ENCODE results near the gene ALKBH8. TPM values are rescaled to one million over a fixed set of nuclear protein-coding genes. Genes with fewer than 3 reads are reported as not detected.
A peak's percentile ranks its signal among the peaks of the same experiment; 100 is the strongest.

ALKBH8 gene, protein sequence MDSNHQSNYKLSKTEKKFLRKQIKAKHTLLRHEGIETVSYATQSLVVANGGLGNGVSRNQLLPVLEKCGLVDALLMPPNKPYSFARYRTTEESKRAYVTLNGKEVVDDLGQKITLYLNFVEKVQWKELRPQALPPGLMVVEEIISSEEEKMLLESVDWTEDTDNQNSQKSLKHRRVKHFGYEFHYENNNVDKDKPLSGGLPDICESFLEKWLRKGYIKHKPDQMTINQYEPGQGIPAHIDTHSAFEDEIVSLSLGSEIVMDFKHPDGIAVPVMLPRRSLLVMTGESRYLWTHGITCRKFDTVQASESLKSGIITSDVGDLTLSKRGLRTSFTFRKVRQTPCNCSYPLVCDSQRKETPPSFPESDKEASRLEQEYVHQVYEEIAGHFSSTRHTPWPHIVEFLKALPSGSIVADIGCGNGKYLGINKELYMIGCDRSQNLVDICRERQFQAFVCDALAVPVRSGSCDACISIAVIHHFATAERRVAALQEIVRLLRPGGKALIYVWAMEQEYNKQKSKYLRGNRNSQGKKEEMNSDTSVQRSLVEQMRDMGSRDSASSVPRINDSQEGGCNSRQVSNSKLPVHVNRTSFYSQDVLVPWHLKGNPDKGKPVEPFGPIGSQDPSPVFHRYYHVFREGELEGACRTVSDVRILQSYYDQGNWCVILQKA
- 1 to 10 TPM; 2.3 to 9.3 (median 6.9) TPM for total RNA-seq

DNA sequence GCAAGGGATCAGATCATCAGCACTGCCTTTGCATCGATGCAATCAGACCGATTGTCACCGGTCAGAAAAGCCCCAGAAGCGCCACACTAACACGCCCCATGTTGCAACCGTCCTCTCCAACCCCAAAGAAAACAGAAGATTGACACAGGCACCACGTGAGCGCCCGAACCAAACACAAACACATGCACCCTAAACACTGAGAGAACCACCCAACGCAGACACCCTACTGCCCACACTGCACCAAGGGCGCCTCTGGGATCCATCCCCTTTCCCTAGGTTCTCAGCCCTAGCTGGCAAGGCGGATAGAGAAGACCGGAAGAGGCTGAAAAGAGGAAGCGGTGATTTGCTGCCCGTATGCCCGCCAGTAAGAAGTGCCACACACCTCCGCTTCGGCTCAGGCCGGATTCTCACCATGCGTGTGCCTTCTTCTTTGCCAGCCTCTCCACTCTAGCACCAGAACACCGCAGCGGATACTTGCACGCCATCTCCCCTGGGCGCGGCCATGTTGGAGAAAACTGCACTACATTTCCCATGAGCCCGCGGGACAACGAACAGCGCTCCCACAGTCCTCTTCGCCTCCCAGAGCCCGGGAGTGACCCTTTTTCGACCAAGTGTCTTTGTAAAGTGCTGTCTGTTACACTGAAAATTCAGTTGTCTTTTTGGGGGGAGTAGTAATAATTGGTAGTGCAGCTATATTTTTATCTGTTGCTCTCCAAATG, at the start of gene ALKBH8:
Gene ALKBH8, minus strand, starts transcription at position 517 of the 719 bp plus-strand sequence. CDS start 4,842 bp downstream, outside the sequence.
- Histone ChIP-seq H3K36me3 (no peaks in the 10 kb centered on the region), H3K27ac (peak within 1 kb of the TSS; percentile 83 to 93 (median 89)), H3K9me3 (no peaks in the 10 kb centered on the region), H3K4me1 (peaks cover 19 to 48% (median 25%) of the 10 kb centered on the region in 3 donors), H3K27me3 (peaks cover 0 to 8% (median 0%) of the 10 kb centered on the region in 4 donors), H3K4me3 (peak within 1 kb of the TSS; percentile 72 to 88 (median 85))
- WGBS, 2 donors: 0% methylated on average over 16 to 19 of the region's 32 CpGs
- peak; percentile 21 for DNase-seq
- intact Hi-C loops (cut with DNase I): loop anchor here (10.0 kb wide), 1 partner anchor 119 kb away; no protein-coding TSS in a partner anchor
- TF ChIP-seq POLR2A (IDR thresholded peaks at IDR 0.05): no peak
- TF ChIP-seq, protein P1, sequence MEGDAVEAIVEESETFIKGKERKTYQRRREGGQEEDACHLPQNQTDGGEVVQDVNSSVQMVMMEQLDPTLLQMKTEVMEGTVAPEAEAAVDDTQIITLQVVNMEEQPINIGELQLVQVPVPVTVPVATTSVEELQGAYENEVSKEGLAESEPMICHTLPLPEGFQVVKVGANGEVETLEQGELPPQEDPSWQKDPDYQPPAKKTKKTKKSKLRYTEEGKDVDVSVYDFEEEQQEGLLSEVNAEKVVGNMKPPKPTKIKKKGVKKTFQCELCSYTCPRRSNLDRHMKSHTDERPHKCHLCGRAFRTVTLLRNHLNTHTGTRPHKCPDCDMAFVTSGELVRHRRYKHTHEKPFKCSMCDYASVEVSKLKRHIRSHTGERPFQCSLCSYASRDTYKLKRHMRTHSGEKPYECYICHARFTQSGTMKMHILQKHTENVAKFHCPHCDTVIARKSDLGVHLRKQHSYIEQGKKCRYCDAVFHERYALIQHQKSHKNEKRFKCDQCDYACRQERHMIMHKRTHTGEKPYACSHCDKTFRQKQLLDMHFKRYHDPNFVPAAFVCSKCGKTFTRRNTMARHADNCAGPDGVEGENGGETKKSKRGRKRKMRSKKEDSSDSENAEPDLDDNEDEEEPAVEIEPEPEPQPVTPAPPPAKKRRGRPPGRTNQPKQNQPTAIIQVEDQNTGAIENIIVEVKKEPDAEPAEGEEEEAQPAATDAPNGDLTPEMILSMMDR (IDR thresholded peaks at IDR 0.05): no peak

DNA sequence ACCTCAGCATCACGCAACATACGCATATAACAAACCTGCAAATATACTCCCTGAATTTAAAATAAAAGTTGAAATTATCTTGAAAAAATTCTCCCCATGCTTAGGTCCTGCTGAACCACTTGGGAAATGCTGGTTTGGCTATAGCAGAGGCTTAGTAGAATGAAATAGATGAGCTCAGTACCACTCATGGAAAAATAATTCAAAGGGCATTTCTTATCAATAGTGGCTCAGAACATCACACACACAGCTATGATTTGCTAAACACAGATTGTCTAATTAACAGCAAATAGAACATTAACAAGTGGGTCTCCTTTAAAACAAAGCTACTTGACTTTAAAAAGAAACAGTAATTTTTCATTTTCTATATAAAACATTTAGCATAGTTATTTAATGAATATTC, 46.9 kb upstream of the ALKBH8 start:
- H3K27ac ChIP-seq: no peak overlapping the region
- 93 to 95% methylated on average over 2 of the region's 2 CpGs for WGBS, 2 donors
- DNase-seq: no peak
- intact Hi-C loops (cut with DNase I): no loop called here
- no peaks in the 10 kb centered on the region for H3K36me3 ChIP-seq
- H3K4me1 ChIP-seq: no peaks in the 10 kb centered on the region
- peaks cover 0 to 24% (median 0%) of the 10 kb centered on the region in 4 donors for H3K27me3 ChIP-seq
- no peaks in the 10 kb centered on the region for H3K9me3 ChIP-seq
- TF ChIP-seq, protein P1 (IDR thresholded peaks at IDR 0.05): no peak
- no peak for TF ChIP-seq POLR2A (IDR thresholded peaks at IDR 0.05)
- H3K4me3 ChIP-seq: no peak overlapping the region

DNA sequence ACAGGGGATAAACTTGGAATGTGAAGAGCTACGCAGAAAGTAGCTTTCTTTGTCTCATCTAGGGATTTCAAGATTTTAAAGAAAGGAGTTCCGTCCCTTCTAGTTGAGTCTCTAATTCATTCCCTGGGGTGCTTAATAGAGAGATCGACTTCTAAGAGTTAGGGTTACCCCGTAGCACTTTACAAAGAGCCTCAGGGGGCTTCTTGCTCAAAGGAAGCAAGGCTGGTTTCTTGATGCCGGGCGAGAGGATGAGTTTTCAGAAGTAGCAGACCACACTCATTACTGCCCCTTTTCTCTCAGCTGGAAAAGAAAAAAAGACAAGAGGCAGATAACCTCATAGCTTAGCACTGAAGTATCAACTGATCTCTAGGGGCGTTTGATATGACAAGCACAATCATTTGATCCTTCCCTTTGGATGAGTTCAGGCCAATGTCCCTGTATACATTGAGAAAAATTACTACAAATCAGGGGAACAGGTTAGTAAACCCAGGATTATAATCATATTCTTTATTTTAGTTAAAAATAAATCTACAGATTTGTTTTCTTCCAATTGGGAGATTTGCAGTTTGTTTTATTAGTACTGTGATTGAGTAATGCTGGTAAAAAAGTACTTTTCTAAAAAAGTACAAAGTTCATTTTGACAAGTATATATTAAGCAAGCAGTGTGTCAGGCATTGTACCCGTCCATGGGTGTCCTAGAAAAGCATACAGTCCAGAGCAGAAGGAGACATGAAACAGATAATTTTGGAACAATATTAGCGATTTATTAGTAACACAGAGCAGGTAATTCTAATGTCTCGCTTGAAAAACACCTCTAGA, 44.1 kb upstream of the ALKBH8 start:
- no peak for TF ChIP-seq POLR2A (IDR thresholded peaks at IDR 0.05)
- TF ChIP-seq, protein P1 (IDR thresholded peaks at IDR 0.05): no peak
- H3K4me3 ChIP-seq: no peak overlapping the region
- H3K27ac ChIP-seq: no peak overlapping the region
- peaks cover 0 to 47% (median 0%) of the 10 kb centered on the region in 4 donors for H3K27me3 ChIP-seq
- intact Hi-C loops (cut with DNase I): no loop called here
- H3K4me1 ChIP-seq: no peaks in the 10 kb centered on the region
- DNase-seq: no peak
- WGBS, 2 donors: 58 to 63% methylated on average over 10 of the region's 10 CpGs
- no peaks in the 10 kb centered on the region for H3K36me3 ChIP-seq
- no peaks in the 10 kb centered on the region for H3K9me3 ChIP-seq

DNA sequence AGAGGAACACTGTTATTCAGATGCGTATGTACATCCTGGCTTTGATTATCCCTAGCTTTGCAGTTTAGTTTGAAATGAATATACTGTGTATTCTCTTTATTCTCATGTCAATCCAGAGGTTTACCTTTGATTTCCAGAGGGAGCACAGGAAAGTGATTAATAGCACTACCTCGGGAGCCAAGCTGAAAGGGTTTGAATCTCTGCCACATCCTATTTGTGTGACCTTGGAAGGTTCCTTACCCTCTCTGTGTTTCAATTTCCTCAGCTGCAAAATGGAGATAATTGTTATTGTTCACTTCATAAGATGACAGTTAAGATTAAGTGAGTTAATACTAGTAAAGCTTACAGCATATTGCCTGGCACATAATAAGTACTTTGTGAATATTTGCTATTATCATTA, 43.3 kb upstream of the ALKBH8 start:
- peaks cover 0 to 54% (median 0%) of the 10 kb centered on the region in 4 donors for H3K27me3 ChIP-seq
- intact Hi-C loops (cut with DNase I): no loop called here
- H3K9me3 ChIP-seq: no peaks in the 10 kb centered on the region
- H3K27ac ChIP-seq: no peak overlapping the region
- H3K36me3 ChIP-seq: no peaks in the 10 kb centered on the region
- no peak for DNase-seq
- no peak overlapping the region for H3K4me3 ChIP-seq
- 14 to 23% methylated on average over 2 of the region's 2 CpGs for WGBS, 2 donors
- TF ChIP-seq, protein P1 (IDR thresholded peaks at IDR 0.05): no peak
- TF ChIP-seq POLR2A (IDR thresholded peaks at IDR 0.05): no peak
- H3K4me1 ChIP-seq: no peaks in the 10 kb centered on the region
